ENCODE measurements around the gene CASZ1.

The CASZ1 gene

DNA sequence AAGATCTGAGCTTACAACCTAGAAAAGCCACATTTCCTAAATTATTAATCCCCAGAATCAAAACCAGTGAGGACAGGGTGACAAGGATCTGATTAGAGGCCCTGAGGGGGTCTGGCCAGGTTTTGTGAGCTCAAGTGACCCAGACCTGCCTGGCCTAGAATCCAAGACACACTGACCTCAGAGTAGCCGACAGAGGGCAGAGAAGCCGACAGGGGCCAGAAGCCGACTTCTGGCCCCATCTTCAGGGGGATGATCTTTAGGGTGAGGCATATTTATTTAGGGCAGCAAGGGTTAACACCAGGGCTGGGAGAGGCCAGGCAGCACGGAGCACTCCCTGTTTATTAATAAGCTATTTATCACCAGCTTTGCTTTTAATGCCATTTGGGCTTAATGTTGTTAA is 45.3 kb downstream of the CASZ1 start:
- no peak for DNase-seq

DNA sequence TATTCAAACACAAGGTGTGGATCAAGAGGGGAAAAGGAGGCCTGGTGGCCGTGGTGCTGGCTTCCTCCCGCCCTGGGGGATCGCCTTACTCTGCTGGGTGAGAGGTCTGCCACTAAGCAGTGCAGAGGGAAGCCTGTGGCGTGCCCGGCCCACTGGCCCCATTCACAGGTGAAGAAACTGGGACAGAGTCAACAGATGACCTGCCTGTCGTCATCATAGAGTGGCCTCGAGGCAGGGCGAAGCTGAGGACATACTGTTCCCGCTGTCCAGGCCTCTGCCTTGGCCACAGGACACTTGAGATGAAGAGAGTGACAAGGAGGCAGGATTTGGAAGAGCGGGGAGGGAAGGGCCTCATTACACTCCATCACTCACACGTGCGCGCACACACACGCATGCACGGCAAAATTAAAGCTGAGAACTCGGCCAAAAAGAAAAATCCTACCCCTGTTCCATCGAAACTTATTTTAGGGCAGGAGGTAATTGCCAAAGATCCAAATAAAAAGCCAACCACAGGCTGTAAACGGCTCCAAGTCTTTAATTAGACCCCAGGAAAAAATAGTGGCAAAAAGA is 50.5 kb downstream of the CASZ1 start:
- DNase-seq = no peak

DNA sequence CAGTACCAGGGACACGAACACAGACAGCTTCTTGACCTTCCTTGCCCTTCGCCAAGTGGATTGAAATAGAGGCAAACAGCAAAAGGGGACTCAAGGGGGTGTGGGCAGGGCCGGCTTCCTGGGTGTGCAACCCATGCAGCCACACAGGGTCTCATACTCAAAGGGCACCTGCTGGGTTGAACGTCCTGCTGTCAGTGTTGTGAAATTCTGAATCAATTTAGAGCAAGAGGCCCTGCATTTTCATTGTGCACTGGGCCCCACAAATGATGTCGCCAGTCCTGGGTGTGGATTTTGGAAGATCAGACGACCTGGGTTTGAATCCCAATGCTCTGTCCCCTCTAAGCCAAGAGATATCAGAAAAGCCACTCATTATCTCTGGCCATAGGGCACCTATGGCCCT is 51.1 kb downstream of the CASZ1 start:
- DNase-seq = no peak

DNA sequence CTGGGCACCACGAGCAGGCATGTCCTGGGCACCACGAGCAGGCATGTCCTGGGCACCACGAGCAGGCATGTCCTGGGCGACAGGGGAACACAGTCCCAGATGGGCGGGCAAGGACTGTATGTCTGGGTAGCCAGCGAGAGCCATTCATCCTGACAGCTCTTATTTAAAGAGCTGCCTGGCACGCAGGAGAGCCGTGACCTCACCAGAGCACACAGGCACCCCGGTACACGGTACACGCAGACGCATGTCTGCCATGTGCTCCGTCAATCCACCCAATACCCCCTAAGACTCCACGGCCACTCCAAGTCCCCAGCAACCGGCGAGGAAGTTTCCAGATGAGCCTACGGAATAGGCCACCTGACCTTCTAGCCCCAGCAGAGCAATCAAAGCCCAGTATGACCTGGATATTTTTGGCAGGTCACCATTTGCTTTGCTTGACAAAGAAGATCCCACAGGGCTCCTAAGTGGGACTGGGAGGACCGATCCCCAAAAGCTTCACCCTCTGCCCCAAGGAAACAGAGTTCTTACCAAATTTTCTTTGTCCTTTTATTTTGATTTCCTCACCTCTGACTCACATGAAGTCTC is 51.7 kb downstream of the CASZ1 start:
- no peak for DNase-seq

DNA sequence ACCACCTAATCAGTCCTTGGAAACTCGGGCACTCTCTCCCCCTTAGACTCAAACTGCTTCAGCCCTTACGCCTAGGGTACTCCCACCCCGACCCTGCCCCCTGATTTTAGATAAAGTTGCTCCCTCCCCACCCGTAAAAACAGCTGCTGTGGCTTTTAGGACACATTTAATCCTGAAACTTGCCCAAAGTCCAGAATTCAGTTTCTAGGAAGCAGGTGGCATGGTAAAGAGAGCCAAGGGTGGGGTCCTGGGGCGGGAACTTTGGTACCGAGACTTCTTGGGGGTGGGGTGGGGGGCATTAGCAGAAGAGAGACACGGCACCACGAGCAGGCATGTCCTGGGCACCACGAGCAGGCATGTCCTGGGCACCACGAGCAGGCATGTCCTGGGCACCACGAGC is 52.4 kb downstream of the CASZ1 start:
- no peak for DNase-seq

DNA sequence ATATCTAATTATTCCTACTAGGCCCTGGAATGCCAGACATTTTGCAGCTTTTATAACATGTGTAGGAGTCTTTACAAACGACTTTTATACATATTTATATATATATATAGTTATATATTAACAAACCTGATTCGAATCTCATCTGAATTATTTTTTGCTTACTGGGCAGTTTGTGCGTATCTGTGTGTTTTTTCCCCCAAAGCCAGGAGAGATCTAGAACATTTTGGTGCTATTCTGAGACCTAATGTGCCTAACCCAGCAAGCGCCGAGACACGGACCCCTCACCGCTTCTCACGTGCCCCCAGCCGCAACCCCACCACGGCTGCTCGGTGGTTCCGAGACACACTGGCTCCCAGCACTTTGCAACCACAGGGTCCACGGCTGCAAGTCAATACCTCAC is 54.8 kb downstream of the CASZ1 start:
- no peak for DNase-seq

DNA sequence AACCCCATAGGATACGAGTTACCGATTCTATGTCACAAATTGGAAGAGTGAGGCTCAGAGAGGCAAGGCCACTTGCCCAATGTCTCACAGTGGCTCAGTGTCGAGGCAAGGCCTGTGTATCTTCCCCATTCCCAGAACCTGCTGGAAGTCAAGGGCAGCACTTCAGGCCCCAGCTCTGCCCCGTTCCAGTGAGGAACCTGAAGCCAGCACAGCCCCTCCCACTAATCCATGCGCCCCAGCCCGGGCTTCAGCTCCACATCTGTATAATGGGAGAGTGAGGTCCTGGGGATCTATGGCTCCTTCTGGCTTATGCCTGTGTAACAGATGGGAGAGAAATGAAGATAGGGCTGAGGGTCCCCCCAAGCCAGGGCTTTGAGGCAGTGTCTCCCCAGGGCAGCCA is 56.3 kb downstream of the CASZ1 start:
- no peak for DNase-seq

DNA sequence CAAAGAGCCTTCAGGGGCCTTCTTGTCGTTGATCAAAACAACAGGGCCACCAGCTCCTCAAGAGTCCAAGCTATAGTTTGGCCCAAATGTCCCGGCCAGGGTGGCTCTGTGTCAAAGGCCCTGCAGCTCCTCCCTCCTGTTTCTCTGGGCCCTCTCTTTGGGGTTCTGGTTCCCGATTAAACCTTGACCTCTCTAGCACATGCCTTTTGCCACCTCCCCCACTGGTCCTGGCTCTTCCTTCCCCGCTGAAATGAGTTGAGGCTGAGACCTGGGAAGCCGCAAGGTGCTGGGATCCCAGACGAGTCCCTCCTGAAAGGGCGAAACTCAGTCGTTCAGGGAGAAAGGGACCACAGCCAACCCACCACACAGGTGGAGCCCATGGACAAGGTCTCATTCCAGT is 56.9 kb downstream of the CASZ1 start:
- DNase-seq = no peak

DNA sequence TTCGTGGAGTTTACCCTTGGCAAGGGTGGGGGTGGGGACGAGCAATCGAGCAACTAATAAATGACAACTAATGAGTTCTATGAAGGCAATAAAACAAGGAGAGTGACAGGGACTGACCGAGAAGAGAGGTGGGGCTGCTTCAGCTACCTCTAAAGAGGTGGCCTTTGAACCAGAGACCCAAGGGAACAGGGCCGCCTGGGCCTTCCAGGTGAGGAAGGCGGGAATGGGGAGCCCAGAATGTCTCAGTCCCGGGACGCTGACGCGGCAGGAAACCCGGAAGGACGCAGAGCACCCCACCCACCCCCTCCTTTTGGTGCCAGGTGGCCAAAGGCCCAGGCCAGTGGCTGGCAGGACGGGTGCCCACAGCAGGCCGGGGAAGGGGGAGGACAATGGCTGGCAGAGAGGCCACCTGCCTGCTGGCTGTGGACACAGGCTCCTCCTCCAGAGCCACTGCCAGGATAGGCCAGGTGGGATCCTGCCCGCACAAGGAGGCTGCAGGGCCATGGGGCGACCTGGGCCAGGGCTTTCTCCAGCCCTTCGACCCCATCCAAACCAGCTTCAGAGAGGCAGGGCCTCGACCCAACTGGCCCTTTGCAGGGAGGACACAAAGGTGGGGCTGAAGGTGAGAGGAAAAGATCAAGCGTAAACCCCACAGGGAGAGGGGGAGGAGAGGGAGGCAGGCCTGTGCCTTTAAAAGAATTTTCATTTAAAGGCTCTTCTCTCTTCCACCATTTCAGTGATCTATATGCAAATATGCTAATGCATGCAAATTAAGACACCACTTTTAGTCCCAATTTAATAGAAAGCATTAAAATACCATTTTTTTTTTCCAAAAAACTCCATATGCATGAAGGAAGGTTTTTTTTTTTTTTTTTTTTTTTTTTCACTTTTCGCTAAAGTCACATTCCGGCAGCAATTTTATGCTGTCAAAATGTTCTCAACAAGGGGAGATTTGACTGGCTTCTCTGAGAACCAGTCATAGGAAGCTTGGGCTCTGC is 58.1 kb downstream of the CASZ1 start:
- no peak for DNase-seq

DNA sequence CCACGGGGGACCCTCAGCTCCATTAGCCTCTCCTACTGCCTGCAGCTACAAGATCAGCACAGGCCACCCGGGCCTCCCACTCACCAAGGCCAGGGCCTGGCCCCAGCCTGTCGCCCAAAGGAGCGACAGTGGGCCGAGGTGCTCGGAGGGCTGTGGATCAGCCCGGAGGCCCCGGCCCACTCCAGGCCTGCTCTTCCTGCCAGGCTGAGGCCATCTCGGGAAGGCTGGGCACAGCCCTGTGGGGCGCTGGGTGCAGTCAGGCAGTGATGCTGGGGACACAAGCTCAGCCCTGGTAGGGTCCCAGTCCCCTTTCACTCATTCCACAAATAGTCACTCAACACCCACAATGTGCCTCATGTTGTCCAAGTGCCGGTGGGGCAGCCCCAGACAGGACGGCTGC is 58.8 kb downstream of the CASZ1 start:
- DNase-seq = no peak

DNA sequence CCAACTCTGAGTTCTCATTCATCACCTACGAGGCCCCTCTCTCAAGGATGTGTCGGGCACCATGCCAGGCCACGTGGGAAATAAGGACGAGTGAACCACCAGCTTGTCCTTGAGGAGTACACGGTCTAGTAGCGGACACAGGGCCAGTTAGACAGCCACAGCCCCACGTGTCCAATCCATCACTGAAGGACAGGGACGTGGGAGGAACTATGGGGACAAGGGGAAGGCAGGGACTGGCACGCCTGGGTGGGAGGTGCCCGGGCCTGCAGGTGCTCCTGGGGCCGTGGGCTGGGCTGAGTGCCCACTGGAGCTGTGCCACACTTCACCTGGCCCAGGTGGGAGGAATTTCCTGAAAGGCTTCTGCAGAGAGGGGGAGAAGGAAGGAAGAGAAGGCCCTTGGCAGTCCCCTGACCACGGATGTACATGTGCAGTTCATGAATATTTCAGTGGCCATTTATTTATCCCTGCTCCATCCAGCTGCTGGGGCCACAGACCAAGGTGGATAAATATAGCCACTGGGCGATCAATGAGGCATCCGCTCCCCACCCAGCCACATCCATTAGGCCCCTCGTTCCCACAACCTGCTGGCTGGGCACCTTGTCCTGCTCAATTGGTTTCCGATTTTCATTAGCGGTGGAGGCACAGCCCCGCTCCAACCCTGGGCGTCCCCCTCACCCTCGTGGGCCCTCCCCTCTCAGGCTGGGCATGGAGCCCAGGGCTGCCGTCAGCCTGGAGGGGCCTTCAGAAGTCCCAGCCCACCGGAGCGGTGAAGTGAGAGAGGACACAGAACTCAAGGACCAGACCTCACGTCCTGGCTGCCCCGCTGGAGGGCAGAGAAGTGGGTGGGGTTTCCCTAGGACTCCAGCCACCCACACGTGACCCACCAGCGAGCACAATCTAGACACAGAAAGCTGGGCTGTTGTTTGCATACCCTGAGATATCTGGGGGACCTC is 59.5 kb downstream of the CASZ1 start:
- DNase-seq = no peak

DNA sequence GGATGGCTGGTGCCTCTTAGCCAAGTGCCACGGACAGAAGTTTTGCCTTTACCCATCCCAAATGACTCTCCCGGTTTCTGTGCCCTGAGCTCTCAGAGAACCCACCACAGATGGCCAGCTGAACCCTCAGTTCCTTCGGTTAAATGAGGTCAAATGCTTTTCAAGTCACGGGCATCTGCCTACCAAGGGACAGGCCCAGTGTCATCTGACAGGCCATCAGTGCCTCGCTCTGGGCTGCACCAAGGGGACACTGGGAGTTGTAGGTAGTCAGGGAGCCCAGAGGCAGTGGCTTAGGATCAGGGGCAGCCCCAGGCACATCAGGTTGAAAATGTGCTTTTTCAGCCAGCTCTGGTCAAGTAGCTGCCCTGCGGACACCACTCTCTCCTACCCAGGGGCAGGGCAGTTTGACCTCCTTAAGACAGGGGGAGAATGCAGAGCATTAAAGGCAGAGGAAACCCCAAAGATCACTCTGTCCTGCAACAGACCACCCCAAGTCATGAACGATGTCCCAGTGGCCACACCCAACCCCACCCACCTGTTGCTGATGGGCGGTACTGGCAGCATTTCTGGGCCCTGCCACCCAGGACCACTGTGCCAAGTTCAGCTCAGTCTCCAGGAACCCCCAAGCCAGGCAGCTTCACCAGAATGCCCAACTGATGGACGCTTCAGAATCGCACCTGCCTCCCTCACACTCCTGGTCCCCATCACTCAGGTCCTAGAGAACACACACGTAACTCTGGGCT is 60.7 kb downstream of the CASZ1 start:
- DNase-seq = no peak

DNA sequence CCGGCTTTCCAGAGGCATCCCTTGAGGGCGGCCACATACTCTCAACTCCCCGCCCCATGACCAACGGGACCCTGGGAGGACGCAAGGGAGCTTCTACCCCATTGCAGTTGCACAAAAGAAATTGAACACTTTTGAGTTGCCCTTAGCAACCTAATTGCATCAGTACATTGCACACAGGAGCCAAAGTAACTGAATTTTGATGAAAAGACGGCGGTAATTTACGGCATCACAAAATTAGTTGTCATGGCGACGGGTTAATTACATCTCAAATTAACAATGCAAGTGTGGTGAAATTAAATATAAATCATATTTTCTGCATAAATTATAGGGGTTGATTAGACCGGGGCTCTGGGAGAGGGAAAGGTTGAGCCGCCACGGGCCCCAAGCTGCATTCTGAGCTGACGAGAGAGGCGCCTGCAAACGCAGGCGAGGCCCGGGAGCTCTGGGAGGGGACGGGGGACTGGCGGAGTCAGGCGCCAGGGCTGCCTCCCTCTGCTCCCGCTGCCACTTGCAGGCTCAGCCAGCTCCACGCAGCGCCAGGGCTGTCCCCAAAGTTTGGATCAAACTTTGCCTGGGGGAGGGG is 61.4 kb downstream of the CASZ1 start:
- no peak for DNase-seq

DNA sequence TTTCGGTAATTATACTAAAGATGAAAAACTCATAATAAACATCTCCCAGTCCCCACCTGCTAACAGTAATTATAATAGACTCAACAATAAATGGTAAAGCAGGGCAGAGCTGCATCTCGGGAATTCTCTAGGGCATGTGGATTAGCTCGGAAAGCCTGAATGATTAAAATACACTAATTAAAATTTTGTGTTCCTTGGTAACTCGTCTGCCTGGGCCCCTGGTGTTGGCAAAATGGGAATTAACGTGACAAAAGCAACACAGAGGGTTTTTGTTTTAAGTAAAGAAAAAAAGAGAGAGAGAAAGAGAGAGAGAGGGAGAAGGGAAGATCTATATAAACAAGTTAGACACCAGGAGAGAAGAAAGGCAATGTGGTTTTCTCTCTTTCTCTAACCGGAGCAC is 62.1 kb downstream of the CASZ1 start:
- no peak for DNase-seq

DNA sequence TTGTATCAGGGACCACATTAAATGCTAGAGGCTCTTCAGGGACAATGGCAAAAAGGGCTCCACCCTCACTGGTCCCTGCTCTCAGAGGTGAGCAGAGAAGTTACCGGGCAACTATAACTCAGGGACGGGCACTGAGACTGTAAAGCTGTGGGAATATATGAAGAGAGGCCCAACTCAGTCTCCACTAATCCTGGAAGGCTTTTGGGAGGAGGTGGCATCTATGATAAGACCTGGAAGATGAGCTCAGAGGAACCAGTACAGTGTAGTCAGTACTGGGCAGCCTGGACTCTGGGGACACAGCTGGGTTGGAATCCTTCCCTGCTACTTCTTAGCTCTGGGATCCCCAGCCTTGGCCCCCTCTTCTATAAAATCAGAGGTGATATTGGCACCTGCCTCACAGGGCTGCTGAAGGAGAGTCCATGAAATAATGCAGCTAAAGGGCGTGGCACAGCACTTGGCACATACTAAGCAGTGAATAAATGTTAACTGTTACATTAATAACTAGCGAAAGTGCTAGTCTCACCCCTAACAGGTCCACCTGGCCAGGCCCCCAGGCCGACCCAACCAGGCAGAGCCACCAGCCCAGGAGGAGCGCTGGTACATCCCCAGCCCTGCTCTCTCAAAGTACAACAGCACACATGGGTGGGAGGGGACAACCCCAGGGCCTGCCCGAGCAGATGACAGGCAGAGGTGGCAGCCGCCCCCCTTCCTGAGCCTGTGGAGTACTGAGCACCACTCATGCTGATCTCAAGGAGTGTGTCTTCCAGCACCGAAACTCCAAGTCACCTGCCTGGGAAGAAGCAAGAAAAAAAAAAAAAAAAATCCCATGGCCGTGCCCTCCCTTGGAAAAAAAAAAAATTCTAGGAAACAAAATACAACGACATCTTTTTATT is 62.7 kb downstream of the CASZ1 start:
- no peak for DNase-seq

DNA sequence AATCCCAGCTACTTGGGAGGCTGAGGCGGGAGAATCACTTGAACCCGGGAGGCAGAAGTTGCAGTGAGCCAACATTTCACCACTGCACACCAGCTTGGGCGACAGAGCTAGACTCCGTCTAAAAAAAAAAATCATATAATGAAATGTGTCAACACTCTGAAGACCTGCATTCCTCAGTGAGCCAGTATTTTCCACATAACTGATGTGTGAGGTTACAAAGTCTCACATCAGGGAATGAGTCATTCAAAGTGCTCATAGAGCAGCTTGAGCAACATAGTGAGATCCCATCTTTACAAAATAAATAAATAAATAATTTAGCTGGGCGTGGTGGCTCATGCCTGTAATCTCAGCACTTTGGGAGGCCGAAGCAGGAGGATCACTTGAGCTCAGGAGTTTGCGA is 65.5 kb downstream of the CASZ1 start:
- no peak for DNase-seq

DNA sequence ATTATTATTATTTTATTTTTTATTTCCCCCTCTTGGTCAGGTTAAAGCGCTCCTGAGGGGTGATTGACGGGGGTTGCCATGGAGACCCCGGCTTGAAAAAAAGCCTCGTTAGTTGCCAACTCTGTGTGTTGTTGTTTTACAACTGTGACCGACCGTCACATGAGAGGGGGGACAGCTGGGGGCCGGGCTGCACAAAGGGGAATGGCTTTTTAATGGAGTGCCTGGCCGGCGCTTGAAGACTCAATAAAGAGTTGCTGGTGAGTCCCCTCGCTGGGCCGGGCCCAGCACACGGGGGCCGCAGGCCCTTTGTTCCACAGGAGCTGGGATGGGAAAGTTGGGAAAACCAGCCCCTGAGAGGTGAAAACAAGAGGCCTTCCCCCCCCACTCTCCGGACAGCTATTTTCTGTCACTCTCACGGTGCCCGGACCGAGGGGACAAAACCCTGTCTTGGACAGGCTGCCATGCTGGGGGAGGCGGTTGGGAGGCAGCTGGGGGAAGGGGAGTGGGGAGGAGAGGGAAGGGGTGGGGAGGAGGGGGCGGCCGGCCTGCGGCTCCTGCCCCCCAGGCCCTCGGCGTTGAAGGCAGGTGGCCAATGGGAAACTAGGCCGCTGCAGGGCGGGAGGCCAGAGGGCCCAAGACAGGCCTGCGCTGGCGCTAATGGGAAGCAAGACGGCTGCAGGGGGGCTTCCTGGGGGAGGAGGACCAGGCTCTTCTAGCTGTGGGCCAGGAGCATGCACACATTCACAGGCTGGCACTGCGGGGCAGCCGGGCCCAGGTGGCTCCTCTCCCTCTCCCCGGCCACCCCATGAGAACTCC is 67.6 kb downstream of the CASZ1 start:
- DNase-seq = no peak

DNA sequence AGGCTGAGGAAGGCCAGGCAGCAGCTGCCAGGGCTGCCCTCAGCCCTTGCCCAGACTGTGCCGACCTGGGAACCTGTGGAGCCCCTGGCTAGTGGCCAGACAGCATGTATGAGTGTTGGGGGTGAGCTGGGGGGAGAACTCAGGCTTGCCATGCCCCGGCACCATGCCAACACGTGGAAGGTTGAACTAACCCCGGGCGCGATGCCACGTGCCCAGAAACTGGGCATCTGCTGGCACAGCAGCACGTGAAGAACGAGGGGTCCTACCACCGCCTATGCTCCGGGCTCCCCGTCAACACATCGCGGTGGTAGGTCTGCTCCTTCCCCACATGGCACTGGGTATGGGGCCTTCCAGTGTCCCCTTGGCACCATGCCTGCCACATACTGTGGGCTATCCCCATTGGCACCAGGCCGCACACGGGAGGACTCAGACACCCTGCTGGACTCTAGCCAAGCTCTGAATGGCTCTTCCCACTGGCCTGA is 68.7 kb downstream of the CASZ1 start:
- no peak for DNase-seq

DNA sequence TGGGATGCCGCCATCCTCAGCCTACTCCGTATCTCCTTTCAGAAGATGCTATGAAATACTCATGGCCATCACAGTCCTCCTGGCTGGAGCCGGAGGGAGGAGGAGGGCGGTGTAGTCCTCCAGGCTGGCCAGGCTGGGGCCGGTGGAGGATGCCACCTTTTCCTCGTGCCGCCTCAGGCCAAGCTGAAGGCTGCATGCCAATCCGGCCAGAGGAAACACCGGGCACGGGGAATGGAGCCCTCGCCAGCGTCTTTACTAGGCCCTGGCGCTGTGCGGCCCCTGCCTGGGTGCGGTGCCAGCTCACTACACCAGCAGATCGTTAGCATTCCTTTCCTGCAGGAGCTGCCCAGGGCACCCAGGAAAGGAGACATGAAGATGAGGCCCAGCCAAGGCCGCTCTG is 70.1 kb downstream of the CASZ1 start:
- no peak for DNase-seq
